DMS 273 (cell line): Measurements from ENCODE around the gene CST3.
A peak's percentile ranks its signal among the peaks of the same experiment; 100 is the strongest.
"Not testable (repeated sequence)": the region's sequence is repeated elsewhere in the genome, so short reads cannot be mapped to it uniquely, and the experiment has no call there.

Source experiments
- DNase-seq: peaks from one replicate; lab custom pipeline; 2025; ENCODE audit not compliant: unreplicated experiment; lab: John Stamatoyannopoulos, UW

The CST3 gene, protein sequence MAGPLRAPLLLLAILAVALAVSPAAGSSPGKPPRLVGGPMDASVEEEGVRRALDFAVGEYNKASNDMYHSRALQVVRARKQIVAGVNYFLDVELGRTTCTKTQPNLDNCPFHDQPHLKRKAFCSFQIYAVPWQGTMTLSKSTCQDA

DNA sequence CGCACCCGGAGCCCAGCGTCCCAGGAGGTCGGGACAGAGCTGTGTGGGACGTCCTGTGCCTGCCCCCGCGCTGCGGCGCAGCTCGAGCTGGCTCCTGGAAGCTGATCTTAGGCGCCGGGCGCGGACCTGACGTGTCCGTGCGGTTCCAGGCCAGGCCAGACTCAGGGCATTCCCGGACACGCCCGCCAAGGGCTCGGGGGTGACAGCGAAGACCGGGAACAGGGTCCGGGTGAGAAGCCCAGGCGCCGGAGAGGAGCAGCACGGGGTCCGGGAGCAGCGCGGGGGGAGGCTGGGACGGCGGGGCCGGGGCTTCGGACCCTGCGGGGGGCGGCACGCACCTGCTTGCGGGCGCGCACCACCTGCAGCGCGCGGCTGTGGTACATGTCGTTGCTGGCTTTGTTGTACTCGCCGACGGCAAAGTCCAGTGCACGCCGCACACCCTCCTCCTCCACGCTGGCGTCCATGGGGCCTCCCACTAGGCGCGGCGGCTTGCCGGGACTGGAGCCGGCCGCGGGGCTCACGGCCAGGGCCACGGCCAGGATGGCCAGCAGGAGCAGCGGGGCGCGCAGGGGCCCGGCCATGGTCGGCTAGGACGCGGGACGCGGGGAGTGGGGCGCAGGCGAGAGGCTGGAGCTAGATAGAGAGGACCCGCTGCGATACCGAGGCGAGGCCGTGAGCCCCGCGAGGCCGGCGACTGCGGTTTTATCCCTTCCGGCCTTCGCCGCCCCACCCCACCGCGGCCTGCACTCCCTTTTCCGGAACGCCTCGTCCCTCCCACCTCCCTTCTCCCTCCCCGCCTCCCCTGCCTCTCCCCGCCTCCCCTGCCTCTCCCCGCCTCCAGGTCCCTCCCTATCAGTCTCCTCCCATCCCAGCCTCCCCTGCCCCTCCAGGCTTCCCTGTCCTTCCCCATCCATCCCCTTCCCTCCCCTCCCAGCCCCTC lies at the start of gene CST3:
TSS of gene CST3 (minus strand) at position 674 of the 940 bp plus-strand sequence. CDS start at position 581, 93 bp downstream.
- peak; percentile 93 for DNase-seq

DNA sequence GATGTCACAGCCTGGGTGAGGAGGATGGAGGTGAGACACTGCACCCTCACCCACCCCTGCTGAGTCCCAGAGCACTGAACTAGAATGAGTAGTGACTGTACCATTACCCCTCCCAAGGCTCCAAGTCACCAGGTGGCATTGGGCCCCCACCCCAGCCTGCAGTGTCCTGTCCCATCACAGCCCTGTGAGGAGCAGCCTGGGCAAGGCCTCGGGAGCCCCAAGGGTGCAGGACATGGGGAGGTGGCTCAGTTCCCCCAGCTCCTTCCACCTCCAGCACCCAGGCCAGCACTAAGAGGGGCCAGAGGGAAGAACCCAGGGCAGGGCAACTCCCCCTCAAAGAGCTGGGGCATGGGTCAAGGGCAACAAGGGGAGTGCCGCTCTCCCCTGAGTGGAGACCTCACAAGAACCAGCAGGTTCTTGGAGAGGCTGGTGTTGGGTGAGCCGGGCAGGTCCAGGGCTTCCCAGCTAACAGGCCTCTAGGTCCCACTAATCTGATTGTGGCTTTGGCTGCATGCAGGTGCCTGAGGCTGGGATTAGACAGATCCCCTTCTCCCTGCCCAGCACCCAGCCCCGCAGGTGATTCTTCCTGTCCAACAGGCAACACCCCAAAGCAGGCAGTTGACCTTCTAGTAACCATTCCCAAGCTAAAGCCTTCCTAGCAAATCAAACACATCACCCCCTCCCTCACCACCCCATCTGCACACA lies 48.4 kb upstream of the CST3 start:
- DNase-seq: no peak

DNA sequence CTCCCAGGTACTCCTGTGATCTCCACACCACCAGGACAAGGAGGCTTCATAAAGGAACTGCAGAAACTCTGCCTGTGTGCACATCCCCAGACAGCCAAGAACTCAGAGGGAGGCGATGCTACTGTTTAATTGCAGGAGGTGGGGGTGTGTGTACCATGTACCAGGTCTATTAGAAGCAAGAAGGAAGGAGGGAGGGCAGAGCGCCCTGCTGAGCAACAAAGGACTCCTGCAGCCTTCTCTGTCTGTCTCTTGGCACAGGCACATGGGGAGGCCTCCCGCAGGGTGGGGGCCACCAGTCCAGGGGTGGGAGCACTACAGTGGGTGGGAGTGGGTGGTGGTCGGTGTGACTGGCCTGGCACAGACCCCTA lies 47.8 kb upstream of the CST3 start:
- DNase-seq: not testable (repeated sequence)

DNA sequence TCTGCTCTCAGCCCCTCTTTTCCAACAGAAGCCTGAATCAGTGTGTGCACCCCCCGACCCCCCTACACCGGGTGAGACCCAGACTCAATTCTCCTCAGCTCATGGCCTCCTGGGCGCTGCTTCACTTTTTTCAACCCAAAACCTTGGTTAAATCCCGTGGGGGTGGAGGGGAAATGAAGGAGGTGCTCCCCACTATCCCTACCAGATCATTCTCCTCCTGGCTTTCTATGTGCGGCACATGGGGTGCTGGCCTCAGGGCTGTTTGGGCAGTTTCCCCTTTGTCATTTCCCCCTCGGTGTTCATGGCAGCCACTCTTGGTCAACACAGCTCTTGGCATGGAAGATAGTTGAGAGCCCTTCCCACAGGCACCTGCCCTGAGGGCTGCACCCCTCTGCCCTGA lies 46.5 kb upstream of the CST3 start:
- DNase-seq: no peak

DNA sequence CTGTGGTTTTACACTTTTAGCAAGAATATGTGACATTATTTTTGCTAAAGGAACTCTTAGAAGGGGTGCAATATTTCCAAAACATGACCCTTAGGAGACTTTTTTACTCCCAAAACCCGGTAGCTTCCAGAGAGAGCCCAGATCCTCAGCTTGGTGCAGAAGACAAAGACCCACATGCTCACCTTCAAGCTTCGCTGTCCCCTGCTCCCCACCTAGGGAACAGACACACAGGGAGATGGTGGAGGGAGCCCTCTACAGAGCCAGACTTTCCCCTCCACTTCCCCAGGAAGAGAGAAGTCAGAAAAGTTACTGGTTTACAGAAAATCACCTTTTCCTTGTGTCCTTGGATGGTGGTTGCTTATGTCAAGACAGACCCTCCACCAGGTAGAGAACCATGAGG lies 46.1 kb upstream of the CST3 start:
- no peak for DNase-seq

DNA sequence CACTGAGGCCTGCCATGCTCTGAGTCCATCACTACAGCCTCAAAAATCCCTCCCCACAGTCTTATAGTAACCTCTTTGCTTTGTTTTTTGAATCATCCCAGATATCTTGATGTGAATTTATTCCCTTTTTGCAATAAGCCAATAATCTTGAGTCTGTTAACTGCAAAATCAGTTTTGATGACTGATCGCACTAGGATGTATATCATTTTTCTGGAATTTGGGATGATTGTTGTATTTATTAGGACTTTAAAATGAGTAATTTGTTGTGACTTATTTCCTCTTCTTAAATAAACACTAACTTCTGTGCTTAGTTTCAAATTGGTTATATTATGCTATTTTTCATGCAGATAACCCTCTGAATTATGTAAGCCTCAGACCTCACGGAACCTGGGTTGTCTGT lies 45.5 kb upstream of the CST3 start:
- no peak for DNase-seq

DNA sequence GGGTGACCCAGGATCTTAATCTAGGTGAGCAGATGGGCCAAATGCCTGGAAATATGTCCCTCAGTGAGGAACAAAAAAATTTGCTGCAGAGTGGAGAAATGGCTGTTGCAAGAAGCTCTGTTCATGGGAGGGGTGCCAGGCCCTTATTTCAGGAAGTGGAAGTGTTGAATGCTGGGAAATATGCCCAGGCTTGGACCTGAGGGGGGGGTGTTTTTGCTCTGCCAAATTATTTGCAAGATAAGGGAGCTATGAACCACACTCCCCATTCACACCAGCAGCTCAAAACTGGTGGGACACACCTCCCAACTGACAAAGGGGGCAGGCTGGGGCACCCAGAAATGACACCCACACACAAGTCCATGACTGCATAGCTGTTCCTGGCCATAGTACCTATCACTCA lies 42.4 kb upstream of the CST3 start:
- DNase-seq: no peak

DNA sequence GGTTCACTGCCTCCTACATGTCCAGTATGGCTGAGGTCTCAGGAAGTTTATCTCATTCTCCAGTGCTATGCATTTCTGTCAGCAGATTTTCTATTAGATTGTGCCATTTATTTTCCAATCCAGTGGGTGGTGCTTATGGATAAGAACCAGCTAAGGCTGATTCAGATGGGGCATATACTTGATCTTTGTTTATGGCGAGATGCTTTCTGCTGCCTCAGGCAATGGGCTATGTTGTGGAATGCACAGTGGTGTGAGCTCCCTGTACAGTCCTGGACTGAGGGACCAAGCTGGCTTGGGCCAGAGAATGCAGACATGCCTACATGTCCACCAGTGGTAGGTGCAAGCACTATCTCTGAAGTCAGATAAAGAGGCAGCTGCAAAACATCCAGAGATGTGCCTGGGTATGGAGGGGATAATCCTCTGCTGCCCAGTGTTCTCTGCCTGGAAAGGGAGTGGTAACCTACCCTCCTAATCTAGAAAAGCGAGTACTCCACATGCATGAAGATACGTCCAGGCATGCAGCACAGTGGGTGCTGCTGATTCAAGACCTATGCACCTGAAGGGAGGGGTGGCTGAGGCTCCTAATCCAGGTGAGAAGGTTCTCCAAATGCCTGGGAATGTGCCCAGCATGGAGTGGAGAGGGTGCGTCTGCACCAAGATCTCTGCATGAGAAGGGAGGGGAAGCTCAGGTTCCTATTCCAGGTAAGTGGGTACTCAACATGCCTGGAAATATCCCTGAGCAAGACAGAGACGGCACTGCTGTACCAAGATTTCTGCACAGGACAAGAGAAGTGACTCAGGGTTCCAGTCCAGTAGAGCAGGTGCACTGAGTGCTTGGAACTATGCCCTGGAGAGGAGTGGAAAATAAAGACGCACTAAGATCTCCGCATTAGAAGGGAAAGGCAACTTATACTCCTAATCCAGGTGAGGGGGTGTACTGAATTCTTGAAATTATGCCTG lies 41.7 kb upstream of the CST3 start:
- DNase-seq: no peak

DNA sequence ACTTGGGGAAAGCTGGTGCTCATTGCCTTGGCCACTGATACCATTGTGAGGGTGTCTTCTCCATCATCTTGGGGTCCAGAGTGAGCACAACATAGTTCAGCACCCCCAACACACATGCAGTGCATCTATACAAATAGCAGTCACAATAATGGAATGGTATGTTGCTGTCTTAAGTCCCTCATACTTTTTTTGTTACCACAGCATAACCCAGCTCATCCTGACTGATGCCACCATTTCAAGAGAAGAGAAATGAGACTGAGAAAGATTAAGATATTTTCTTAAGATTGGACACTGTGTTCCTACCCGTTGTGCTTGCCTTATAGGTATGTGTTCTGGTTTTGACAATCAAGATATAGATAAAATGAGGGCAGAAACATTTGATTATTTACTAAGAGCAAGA lies 35.5 kb upstream of the CST3 start:
- no peak for DNase-seq

DNA sequence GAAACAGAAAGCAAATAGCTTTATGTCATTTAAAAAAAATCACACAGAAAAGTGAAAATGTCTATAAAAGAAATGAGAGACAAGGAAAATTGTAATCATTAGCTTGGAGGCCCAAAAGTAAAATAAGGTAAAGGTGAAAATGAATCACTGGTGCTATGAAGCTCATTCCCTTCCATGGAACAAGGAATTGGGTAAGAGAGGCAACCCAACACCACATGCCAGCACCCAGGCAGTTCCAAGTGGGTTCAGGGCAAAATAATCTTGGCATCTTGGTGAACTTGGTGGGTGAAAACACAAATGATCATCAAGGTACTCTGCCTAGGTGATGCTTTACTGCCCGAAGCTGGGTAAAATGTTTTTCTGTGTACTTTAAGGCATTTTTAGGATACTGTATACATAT lies 34.4 kb upstream of the CST3 start:
- no peak for DNase-seq

DNA sequence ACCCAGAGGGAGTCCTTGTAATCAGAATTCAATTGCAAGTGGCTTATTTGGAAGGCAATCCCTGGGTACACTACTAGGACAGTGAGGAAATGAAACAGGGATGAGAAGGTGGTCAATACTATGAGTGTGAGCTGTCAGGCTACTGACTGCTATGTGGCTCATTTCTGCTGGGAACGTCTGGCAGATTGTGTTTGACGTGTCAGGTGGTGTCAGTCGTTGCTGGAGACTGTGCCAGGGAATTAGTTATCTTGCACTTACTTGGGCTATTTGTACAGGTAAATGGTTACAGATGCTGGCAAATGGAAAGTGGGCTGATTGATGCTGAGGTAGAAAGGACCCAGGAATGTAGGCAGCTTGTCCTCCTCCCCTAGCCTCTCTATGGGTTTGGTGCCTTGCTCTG lies 33.7 kb upstream of the CST3 start:
- no peak for DNase-seq

DNA sequence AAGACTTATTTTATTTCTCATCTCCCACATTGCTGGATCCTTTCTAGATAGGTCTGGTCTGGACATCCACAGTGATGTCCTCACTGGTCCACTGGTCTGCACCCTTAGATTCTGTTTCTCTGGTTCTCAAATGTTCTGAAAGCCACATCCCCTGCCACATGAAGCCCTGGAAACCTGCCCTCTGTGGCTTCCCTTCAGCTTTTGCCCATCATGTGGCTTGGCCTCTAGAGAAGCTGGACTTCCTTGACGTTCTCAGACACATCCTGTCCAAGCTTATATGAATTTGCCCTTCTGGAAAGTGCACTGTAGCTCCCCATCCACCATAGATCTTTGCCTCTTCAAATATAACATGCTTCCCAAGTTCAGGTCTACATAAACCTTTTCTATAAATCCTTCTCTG lies 32.6 kb upstream of the CST3 start:
- DNase-seq: no peak

DNA sequence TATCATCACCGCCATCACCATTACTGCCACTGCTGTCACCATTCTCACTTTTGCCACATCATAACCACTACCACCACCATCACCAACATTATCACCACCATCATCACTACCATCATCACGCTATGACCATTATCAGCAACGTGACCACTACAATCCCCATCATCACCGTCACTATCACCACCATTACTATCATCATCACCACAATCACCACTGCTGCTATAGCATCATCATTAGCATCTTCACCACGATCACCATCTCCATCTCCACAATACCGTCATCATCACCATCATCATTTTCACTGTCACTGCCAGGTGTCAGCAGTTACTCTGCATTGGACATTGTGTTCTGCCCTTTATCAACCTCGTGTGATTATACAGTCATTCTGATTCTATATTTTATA lies 32.1 kb upstream of the CST3 start:
- DNase-seq: no peak

DNA sequence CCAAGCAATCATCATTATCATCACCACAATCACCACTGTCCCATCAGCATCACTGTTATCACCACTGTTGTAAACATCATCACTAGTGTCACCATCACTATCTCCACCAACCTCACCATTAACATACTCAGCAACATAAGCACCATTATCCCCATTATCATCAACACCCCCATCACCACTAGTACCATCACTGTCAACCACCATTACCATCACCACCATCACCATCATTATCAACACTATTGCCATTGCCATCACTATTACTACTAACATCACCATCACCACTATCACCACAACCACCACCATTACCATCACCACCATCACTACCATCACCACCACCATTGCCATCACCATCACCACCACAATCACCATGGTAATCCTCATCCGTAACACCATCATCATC lies 31.6 kb upstream of the CST3 start:
- no peak for DNase-seq

DNA sequence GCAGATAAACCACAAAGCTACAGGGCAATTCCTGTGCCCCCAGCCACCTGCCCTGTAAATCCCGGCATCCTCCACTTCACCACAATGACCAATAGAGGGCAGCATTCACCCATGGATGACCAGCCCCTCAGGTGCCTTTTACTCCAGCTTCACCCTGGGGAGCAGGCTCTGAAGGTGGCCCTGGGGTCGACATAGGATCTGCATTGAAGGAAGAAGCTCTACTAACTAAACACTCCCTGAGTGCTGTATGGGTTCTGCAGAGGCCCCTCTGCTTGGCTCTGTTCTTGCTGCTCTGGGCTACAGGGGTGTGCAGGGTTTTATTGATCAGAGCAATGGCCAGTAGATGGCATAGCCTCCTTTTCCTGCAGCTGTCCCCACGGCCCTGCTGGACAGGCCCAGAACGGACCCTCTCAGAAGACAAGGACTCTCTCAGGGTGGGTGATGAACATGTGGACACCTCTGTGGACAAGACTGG lies 30.8 kb upstream of the CST3 start:
- peak; percentile 82 for DNase-seq

DNA sequence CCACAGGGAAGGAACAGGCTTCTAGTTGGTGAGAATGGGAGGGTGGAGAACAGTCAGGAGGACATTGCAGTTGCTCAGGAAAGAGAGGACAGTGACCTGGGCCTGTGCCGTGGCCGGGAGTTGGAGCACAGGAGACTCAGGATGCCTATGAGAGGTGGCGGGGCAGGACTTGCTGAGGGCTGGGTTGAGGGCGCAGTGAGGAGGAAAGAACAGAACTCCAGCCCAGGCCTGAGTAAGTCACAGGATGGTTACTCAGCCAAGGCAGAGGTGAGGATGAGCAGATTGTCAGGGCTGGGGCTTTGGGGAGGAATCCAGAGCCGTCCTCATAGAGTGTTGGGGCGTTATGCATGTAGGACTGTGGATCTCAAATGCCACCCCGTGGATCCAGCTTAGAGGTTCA lies 29.9 kb upstream of the CST3 start:
- DNase-seq: no peak

DNA sequence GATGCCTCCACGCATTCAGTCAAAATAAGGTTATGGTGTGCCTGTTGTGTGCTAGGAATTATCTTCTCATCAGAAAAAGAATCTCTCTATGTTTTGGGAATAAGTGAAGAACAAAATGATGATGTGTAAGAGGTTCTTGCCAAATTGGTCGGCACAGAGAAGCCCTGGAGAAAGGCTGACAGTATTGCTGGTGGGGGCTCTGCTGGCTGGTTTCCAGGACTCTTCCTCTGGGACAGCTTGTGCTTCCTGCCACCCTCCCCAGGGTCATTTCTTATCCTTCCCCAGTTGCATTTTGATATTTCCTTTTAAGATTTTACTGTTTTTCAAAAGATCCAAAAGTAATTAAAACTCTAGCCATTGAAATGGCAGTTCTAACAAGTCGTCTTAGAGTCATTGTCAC lies 28.9 kb upstream of the CST3 start:
- no peak for DNase-seq

DNA sequence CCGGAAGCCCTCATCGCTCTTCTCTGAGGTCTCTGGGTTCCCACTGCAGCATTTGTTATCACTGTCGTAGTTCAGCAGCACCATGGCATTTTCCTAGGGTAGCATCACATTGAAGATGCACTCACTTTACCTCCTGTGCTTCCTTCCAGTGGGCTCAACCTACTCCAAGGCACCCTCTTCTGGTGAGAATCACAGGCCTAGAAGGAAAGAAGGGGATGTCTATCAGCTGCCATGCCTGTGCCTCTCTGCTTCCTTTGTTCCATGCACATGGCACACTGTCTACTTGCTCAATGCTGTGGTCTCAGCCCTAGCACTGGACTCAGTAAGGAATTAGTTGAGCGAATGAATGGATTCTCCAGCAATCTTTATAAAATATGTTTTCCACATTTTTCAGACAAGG lies 28.4 kb upstream of the CST3 start:
- peak; percentile 28 for DNase-seq

DNA sequence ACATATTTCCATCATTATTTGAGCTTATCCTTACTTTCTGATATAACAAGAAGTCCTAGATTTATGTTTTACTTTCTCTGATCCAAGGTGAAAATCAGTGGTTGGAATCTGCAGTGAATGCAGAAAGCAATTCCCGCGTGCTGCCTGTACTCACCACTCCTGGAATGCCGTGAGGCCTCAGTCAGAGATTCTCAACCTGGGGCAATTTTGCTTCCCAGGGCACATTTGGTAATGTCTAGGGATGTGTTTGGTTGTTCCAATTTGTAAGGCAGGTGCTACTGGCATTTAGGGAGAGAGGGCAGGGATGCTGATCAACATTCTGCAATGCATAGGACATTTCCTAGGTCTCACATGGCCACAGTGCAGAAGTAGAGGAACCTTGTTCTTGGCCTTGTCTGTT lies 27.2 kb upstream of the CST3 start:
- DNase-seq: no peak

DNA sequence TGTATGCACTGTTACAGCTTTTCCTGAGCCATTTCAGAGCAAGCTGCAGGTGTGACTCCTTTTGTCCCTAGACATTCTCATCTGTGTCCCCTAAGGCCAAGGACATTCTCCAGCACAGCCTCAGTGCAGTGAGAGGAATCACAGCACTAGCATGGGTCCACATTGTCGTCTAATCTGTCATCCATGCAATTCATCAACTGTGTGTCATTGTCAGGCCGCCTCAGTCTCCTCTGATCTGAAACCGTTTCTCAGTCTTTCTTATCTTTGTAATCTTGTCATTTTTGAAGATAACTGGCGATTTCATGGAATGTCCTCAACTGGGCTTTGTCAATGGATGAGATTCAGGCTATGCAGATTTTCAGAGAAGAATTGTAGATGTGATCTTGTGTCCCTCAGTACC lies 26.3 kb upstream of the CST3 start:
- DNase-seq: not testable (repeated sequence)

DNA sequence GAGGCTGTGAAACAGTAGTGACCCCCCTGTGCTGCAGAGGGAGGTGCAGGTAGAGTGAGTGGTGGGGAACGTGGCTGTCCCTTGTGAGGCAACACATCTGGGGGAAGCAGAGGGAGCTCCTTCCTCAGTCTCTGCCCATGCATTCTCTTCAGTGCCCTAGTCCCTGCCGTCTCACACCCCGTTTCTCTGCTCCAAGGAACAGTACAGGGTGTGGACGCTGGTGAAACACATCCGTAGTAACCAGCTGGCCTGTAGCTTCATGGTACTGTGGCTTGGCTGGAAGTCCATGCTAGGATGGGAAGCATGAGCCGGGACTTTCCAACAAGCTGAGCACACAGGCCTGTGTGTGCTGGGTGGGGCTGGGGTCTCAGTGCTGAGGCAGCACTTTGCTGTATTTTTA lies 25.4 kb upstream of the CST3 start:
- DNase-seq: no peak
